ENCODE results near the gene SH3BP4. TPM values are rescaled to one million over a fixed set of nuclear protein-coding genes. Genes with fewer than 3 reads are reported as not detected.
A peak's percentile ranks its signal among the peaks of the same experiment; 100 is the strongest.

Gene SH3BP4
- polyA plus RNA-seq, 2 of the 4 experiments (the other 2 are of a cell fraction): 22.6 to 35.7 TPM

DNA sequence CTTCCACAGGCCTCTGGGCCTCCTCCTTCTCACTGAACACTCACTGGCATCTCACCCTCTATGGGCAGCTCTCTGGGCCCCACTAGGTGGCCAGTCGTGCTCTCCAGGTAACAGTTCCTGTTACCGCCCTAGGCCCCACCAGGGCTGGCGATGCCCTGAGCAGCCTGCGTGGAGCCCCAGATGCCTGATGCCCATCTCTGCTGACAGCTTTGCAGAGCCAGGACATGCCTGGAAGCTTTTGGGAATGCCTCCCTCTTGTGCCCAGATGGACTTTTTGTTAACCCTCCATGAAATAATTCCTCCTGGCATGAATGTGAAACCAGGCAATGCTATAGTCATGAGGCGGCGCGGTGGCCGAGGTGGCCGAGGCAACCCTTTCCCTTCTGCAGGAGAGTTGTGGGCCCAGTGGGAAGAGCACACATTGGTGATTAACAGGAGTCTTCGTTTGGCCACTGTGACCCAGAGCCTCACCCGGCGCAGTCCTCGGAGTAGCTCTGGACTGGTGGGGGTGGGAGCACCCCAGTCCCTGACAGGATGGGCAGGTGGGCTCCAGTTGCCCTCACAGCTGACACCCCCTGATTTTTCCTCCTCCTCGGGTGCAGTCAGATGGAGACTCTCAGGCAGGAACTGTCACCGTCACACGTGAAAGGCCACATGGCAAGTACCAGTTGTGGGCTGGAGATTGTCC lies 80.0 kb downstream of the SH3BP4 start:
- Histone ChIP-seq H3K4me2 (no peak overlapping the region), H3K9me3 (no peaks in the 10 kb centered on the region), H3K27ac (peak overlapping the region in 1 of 2 experiments; percentile 96; a peak in 3 of 6 replicates), H3K4me1 (peaks cover 28% of the 10 kb centered on the region), H3K4me3 (no peak overlapping the region)
- ChIA-PET POLR2A (no interaction called here), CTCF (interaction anchor here (1.1 kb wide), 1 partner anchor 8 kb away, joined by 4 read pairs; no protein-coding TSS in a partner anchor)
- FAIRE-seq: no peak
- no peak for TF ChIP-seq RFX5 (IDR thresholded peaks at IDR 0.05)
- TF ChIP-seq CHD2 (IDR thresholded peaks at IDR 0.05; ENCODE audit: low read length, partially characterized antibody): no peak
- TF ChIP-seq NPAS2 (CRISPR knock-in tag; IDR thresholded peaks at IDR 0.05; ENCODE audit: borderline replicate concordance): no peak
- TF ChIP-seq MAX (IDR thresholded peaks at IDR 0.05): no peak
- no peak for TF ChIP-seq EHMT2 (IDR thresholded peaks at IDR 0.05; ENCODE audit: low read depth)
- TF ChIP-seq ZC3H11A (IDR thresholded peaks at IDR 0.05): no peak
- TF ChIP-seq REST (IDR thresholded peaks at IDR 0.05): no peak
- TF ChIP-seq GATA3 (IDR thresholded peaks at IDR 0.05; ENCODE audit: borderline replicate concordance): no peak
- TF ChIP-seq RNF2 (IDR thresholded peaks at IDR 0.05; ENCODE audit: borderline replicate concordance, low read depth): no peak
- no peak for TF ChIP-seq CEBPB (IDR thresholded peaks at IDR 0.05)
- no peak for TF ChIP-seq ESRRA (IDR thresholded peaks at IDR 0.05; ENCODE audit: borderline replicate concordance, low read length)
- TF ChIP-seq, protein P1, sequence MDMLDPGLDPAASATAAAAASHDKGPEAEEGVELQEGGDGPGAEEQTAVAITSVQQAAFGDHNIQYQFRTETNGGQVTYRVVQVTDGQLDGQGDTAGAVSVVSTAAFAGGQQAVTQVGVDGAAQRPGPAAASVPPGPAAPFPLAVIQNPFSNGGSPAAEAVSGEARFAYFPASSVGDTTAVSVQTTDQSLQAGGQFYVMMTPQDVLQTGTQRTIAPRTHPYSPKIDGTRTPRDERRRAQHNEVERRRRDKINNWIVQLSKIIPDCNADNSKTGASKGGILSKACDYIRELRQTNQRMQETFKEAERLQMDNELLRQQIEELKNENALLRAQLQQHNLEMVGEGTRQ (IDR thresholded peaks at IDR 0.05): no peak
- TF ChIP-seq, protein P2, sequence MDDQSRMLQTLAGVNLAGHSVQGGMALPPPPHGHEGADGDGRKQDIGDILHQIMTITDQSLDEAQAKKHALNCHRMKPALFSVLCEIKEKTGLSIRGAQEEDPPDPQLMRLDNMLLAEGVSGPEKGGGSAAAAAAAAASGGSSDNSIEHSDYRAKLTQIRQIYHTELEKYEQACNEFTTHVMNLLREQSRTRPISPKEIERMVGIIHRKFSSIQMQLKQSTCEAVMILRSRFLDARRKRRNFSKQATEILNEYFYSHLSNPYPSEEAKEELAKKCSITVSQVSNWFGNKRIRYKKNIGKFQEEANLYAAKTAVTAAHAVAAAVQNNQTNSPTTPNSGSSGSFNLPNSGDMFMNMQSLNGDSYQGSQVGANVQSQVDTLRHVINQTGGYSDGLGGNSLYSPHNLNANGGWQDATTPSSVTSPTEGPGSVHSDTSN (IDR thresholded peaks at IDR 0.05): no peak
- TF ChIP-seq SMC3 (IDR thresholded peaks at IDR 0.05): no peak
- no peak for TF ChIP-seq FOXS1 (CRISPR knock-in tag; IDR thresholded peaks at IDR 0.05)
- no peak for TF ChIP-seq HOXB13 (CRISPR knock-in tag; IDR thresholded peaks at IDR 0.05; ENCODE audit: low read depth)
- no peak for TF ChIP-seq HEYL (CRISPR knock-in tag; IDR thresholded peaks at IDR 0.05)
- WGBS (ENCODE audit: missing lambda C conversion rate): 90% methylated on average over 13 of the region's 16 CpGs
- no peak for DNase-seq (ENCODE audit: low read depth in 1 of 2, low spot score in 1 of 2)
- no peak for ATAC-seq

GRCh38 chr2:235032466-235032865 lies 80.6 kb downstream of the SH3BP4 start:
- ChIA-PET CTCF (interaction anchor here (0.6 to 1.3 kb wide), 3 partner anchors 8 to 152 kb away, joined by 3 to 4 read pairs (median 3); no protein-coding TSS in a partner anchor), POLR2A (no interaction called here)
- WGBS (ENCODE audit: missing lambda C conversion rate): 93% methylated on average over 15 of the region's 16 CpGs
- Histone ChIP-seq H3K9me3 (no peaks in the 10 kb centered on the region), H3K4me2 (no peak overlapping the region), H3K27ac (peak overlapping the region in 1 of 2 experiments; percentile 24; a peak in 1 of 6 replicates), H3K4me1 (peaks cover 22% of the 10 kb centered on the region), H3K4me3 (no peak overlapping the region)
- TF ChIP-seq ATOH8 (CRISPR knock-in tag; IDR thresholded peaks at IDR 0.05; ENCODE audit: low read depth): no peak
- TF ChIP-seq HEYL (CRISPR knock-in tag; IDR thresholded peaks at IDR 0.05): no peak
- TF ChIP-seq, protein P3, sequence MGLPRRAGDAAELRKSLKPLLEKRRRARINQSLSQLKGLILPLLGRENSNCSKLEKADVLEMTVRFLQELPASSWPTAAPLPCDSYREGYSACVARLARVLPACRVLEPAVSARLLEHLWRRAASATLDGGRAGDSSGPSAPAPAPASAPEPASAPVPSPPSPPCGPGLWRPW (IDR thresholded peaks at IDR 0.05): no peak
- no peak for TF ChIP-seq EHMT2 (IDR thresholded peaks at IDR 0.05; ENCODE audit: low read depth)
- no peak for TF ChIP-seq HOXB5 (CRISPR knock-in tag; IDR thresholded peaks at IDR 0.05)
- TF ChIP-seq CBX2 (IDR thresholded peaks at IDR 0.05; ENCODE audit: borderline replicate concordance, low read depth): no peak
- TF ChIP-seq MAX (IDR thresholded peaks at IDR 0.05): no peak
- no peak for TF ChIP-seq ESRRA (IDR thresholded peaks at IDR 0.05; ENCODE audit: borderline replicate concordance, low read length)
- DNase-seq (ENCODE audit: low read depth in 1 of 2, low spot score in 1 of 2): no peak
- ATAC-seq: no peak
- FAIRE-seq: no peak

Measured in A549 (cell line).